ENCODE data around the gene RMDN3.

The RMDN3 gene

DNA sequence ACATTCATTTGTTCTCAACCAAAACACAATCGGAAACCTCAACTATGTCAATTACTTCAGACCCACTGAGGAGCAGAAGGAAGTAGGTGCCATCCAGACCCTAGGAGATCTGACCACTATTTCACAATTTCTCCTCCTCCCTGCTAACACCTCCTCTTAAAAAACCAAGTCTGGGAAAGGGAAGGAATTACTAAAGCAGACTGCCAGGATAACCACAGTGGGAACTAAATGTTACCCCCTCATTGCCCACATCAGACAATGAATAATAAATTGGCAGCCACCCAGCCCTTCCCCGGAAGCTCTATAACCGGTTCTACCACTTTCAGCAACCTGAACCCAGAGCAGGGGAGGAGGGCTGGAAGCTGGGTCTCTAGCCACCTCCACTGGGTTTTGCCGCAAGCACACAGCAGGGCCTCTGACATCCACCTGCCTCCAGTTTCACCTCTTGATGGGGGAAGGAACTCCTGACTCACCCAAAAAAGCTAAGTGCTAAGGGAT lies 32.3 kb upstream of the RMDN3 start:
- H3K4me3 ChIP-seq (ENCODE audit: low read length, poor library complexity, severe bottlenecking), result peak overlapping the region; percentile 52
- peaks cover 21% of the 10 kb centered on the region for H3K4me1 ChIP-seq (ENCODE audit: insufficient read depth, low read length, poor library complexity, severe bottlenecking)
- H2AFZ ChIP-seq (ENCODE audit: low read length), result 0 out of 2 replicates have a peak overlapping the region, but pooled peaks have one; percentile 20
- H3K36me3 ChIP-seq (ENCODE audit: insufficient read depth, low read length), result no peaks in the 10 kb centered on the region
- peak overlapping the region; percentile 74 for H3K4me2 ChIP-seq (ENCODE audit: low read depth, low read length, poor library complexity, severe bottlenecking)
- H3K9me3 ChIP-seq (ENCODE audit: insufficient read depth, low read depth, low read length), result no peaks in the 10 kb centered on the region
- H3K9ac ChIP-seq (ENCODE audit: low read depth, low read length, poor library complexity, severe bottlenecking), result peak overlapping the region; percentile 36
- H3K79me2 ChIP-seq (ENCODE audit: insufficient read depth, low read length), result no peaks in the 10 kb centered on the region
- TF ChIP-seq, protein P1, sequence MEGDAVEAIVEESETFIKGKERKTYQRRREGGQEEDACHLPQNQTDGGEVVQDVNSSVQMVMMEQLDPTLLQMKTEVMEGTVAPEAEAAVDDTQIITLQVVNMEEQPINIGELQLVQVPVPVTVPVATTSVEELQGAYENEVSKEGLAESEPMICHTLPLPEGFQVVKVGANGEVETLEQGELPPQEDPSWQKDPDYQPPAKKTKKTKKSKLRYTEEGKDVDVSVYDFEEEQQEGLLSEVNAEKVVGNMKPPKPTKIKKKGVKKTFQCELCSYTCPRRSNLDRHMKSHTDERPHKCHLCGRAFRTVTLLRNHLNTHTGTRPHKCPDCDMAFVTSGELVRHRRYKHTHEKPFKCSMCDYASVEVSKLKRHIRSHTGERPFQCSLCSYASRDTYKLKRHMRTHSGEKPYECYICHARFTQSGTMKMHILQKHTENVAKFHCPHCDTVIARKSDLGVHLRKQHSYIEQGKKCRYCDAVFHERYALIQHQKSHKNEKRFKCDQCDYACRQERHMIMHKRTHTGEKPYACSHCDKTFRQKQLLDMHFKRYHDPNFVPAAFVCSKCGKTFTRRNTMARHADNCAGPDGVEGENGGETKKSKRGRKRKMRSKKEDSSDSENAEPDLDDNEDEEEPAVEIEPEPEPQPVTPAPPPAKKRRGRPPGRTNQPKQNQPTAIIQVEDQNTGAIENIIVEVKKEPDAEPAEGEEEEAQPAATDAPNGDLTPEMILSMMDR (conservative IDR thresholded peaks at IDR 0.05; ENCODE audit: low read length), result no peak
- TF ChIP-seq EZH2phosphoT487 (IDR thresholded peaks at IDR 0.05; ENCODE audit: borderline replicate concordance), result no peak
- H3K9me2 ChIP-seq (replicated peaks; ENCODE audit: low read depth, low read length), result no peaks in the 10 kb centered on the region
- peaks cover 11% of the 10 kb centered on the region for H4K20me1 ChIP-seq (ENCODE audit: insufficient read depth, low read length, poor library complexity, severe bottlenecking)
- no peaks in the 10 kb centered on the region for H3F3A ChIP-seq (ENCODE audit: low read depth)
- no peaks in the 10 kb centered on the region for H3K27me3 ChIP-seq (ENCODE audit: insufficient read depth, low read length, poor library complexity, severe bottlenecking)

DNA sequence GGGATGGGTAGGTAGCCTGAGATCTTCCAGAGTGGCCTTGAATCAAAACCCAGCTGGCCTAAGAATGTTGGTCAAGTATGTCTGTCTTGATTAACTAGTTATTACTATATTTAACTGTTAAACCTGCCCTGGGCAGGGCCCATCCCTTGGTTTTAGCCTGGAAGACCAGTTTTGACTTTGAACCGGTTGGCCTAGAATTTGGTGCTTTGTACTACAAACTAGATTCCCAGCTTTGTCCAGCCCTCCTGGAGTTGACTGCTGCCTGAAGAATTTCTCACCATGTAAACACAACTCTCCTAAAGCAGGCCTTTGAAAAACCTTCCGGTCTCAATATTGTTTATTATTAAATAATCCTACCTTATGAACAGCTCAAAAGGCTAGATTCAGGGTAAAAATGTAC lies 30.8 kb upstream of the RMDN3 start:
- Histone ChIP-seq H3F3A (ENCODE audit: low read depth) (no peaks in the 10 kb centered on the region), H3K4me3 (ENCODE audit: low read length, poor library complexity, severe bottlenecking) (no peak overlapping the region), H3K9me2 (replicated peaks; ENCODE audit: low read depth, low read length) (no peaks in the 10 kb centered on the region), H3K27me3 (ENCODE audit: insufficient read depth, low read length, poor library complexity, severe bottlenecking) (no peaks in the 10 kb centered on the region), H3K4me1 (ENCODE audit: insufficient read depth, low read length, poor library complexity, severe bottlenecking) (peaks cover 21% of the 10 kb centered on the region), H4K20me1 (ENCODE audit: insufficient read depth, low read length, poor library complexity, severe bottlenecking) (peaks cover 11% of the 10 kb centered on the region), H3K9ac (ENCODE audit: low read depth, low read length, poor library complexity, severe bottlenecking) (no peak overlapping the region), H2AFZ (ENCODE audit: low read length) (no peak overlapping the region), H3K9me3 (ENCODE audit: insufficient read depth, low read depth, low read length) (no peaks in the 10 kb centered on the region), H3K4me2 (ENCODE audit: low read depth, low read length, poor library complexity, severe bottlenecking) (no peak overlapping the region), H3K36me3 (ENCODE audit: insufficient read depth, low read length) (no peaks in the 10 kb centered on the region), H3K79me2 (ENCODE audit: insufficient read depth, low read length) (no peaks in the 10 kb centered on the region)
- TF ChIP-seq, protein P1 (conservative IDR thresholded peaks at IDR 0.05; ENCODE audit: low read length), result no peak
- TF ChIP-seq EZH2phosphoT487 (IDR thresholded peaks at IDR 0.05; ENCODE audit: borderline replicate concordance), result no peak

DNA sequence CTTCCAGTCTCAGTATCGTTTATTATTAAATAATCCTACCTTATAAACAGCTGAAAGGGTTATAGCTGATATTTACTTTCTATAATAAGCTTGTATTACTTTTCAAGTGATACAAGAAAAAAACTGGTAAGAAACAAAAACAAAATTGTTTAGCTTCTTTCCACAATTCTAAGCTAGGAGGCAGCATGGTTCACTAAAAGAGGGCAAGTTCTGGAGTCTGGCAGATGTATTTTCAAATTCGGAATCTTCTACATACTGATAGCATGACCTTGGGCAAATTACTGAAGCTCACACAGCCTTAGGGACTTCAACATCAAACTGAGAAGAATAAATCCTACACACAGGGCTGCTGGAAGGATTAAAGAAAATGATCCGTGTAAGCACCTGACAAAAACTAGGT lies 30.1 kb upstream of the RMDN3 start:
- Histone ChIP-seq H3K9ac (ENCODE audit: low read depth, low read length, poor library complexity, severe bottlenecking) (no peak overlapping the region), H3K4me2 (ENCODE audit: low read depth, low read length, poor library complexity, severe bottlenecking) (no peak overlapping the region), H3K27me3 (ENCODE audit: insufficient read depth, low read length, poor library complexity, severe bottlenecking) (no peaks in the 10 kb centered on the region), H2AFZ (ENCODE audit: low read length) (no peak overlapping the region), H3K4me3 (ENCODE audit: low read length, poor library complexity, severe bottlenecking) (no peak overlapping the region), H3K4me1 (ENCODE audit: insufficient read depth, low read length, poor library complexity, severe bottlenecking) (peaks cover 21% of the 10 kb centered on the region), H3K79me2 (ENCODE audit: insufficient read depth, low read length) (no peaks in the 10 kb centered on the region), H3K9me2 (replicated peaks; ENCODE audit: low read depth, low read length) (no peaks in the 10 kb centered on the region), H4K20me1 (ENCODE audit: insufficient read depth, low read length, poor library complexity, severe bottlenecking) (peaks cover 11% of the 10 kb centered on the region), H3F3A (ENCODE audit: low read depth) (no peaks in the 10 kb centered on the region), H3K9me3 (ENCODE audit: insufficient read depth, low read depth, low read length) (no peaks in the 10 kb centered on the region), H3K36me3 (ENCODE audit: insufficient read depth, low read length) (no peaks in the 10 kb centered on the region)
- no peak for TF ChIP-seq EZH2phosphoT487 (IDR thresholded peaks at IDR 0.05; ENCODE audit: borderline replicate concordance)
- TF ChIP-seq, protein P1 (conservative IDR thresholded peaks at IDR 0.05; ENCODE audit: low read length), result 0 out of 2 replicates have a peak, but pooled peaks have one; percentile 11

Data from Loucy (cell line).